Trophoblast cell (in vitro differentiated cells and primary cell): Measurements from ENCODE around the gene HIPK2.

ENCODE experiments used
- DNase-seq, 2 donors: peaks; one replicate each; pipeline ENCODE4 v3.0.0-alpha.2; 2016
- H2AFZ ChIP-seq: 2 replicates; pipeline ENCODE4 v1.6.1; 2013; ENCODE audit warnings: low read length, moderate library complexity, mild to moderate bottlenecking; ENCODE audit not compliant: insufficient read depth, poor library complexity
- H2AK5ac ChIP-seq: 2 replicates; pipeline ENCODE4 v1.6.1; 2013; ENCODE audit warnings: mild to moderate bottlenecking, low read length
- H2BK120ac ChIP-seq: 2 replicates; pipeline ENCODE4 v1.6.1; 2013; ENCODE audit warnings: low read length, mild to moderate bottlenecking, moderate library complexity; ENCODE audit not compliant: insufficient read depth, poor library complexity
- H2BK12ac ChIP-seq: 2 replicates; pipeline ENCODE4 v1.6.1; 2013; ENCODE audit warnings: mild to moderate bottlenecking, low read length, moderate library complexity
- H2BK5ac ChIP-seq: 2 replicates; pipeline ENCODE4 v1.6.1; 2013; ENCODE audit warnings: low read length, low read depth, moderate library complexity, mild to moderate bottlenecking; ENCODE audit not compliant: poor library complexity
- H3K14ac ChIP-seq: 2 replicates; pipeline ENCODE4 v1.6.1; 2013; ENCODE audit warnings: mild to moderate bottlenecking, low read length
- H3K18ac ChIP-seq: 2 replicates; pipeline ENCODE4 v1.6.1; 2013; ENCODE audit warnings: mild to moderate bottlenecking, low read length
- H3K23ac ChIP-seq: 2 replicates; pipeline ENCODE4 v1.6.1; 2013; ENCODE audit warnings: low read length
- H3K27ac ChIP-seq: 2 replicates; pipeline ENCODE4 v1.5.1; 2013; ENCODE audit warnings: low read depth, mild to moderate bottlenecking, inconsistent platforms, low read length, moderate library complexity
- H3K27me3 ChIP-seq: 2 replicates; pipeline ENCODE4 v1.6.1; 2013; ENCODE audit warnings: inconsistent platforms, mild to moderate bottlenecking, low read length, moderate library complexity; ENCODE audit not compliant: insufficient read depth
- H3K36me3 ChIP-seq, 2 experiments: 1 replicate in 1 of 2; 2 replicates in 1 of 2; pipeline ENCODE4 v1.6.1; 2013; ENCODE audit warnings: low read length in 2 of 2, mild to moderate bottlenecking in 2 of 2, moderate library complexity in 1 of 2; ENCODE audit not compliant: insufficient read depth in 2 of 2, control insufficient read depth in 1 of 2
- H3K4ac ChIP-seq: 2 replicates; pipeline ENCODE4 v1.6.1; 2013; ENCODE audit warnings: low read depth, mild to moderate bottlenecking, low read length, moderate library complexity
- H3K4me1 ChIP-seq, 2 experiments: 1 replicate in 1 of 2; 2 replicates in 1 of 2; pipeline ENCODE4 v1.6.1; 2013; ENCODE audit warnings: low read length in 2 of 2, mild to moderate bottlenecking in 2 of 2, moderate library complexity in 1 of 2; ENCODE audit not compliant: insufficient read depth in 2 of 2, control insufficient read depth in 1 of 2
- H3K4me2 ChIP-seq: 2 replicates; pipeline ENCODE4 v1.6.1; 2013; ENCODE audit warnings: inconsistent platforms, mild to moderate bottlenecking, low read length, moderate library complexity
- H3K4me3 ChIP-seq: 2 replicates; pipeline ENCODE4 v1.5.1; 2013; ENCODE audit warnings: mild to moderate bottlenecking, low read depth, low read length, inconsistent platforms
- H3K79me1 ChIP-seq: one replicate; pipeline ENCODE4 v1.6.1; 2013; ENCODE audit warnings: low read length
- H3K79me2 ChIP-seq: 2 replicates; pipeline ENCODE4 v1.6.1; 2013; ENCODE audit warnings: low read length, mild to moderate bottlenecking; ENCODE audit not compliant: control insufficient read depth, insufficient read depth, poor library complexity
- H3K9ac ChIP-seq: 2 replicates; pipeline ENCODE4 v1.6.1; 2013; ENCODE audit warnings: mild to moderate bottlenecking, low read length
- H3K9me3 ChIP-seq: 2 replicates; pipeline ENCODE4 v1.6.1; 2013; ENCODE audit warnings: low read depth, mild to moderate bottlenecking, control low read depth, inconsistent platforms, low read length; ENCODE audit not compliant: insufficient read depth
- H4K12ac ChIP-seq: 2 replicates; pipeline ENCODE4 v1.6.1; 2013; ENCODE audit warnings: low read depth, mild to moderate bottlenecking, low read length, moderate library complexity
- H4K8ac ChIP-seq: 2 replicates; pipeline ENCODE4 v1.6.1; 2013; ENCODE audit warnings: low read depth, mild to moderate bottlenecking, low read length, moderate library complexity
- H4K91ac ChIP-seq: one replicate; pipeline ENCODE4 v1.6.1; 2013; ENCODE audit warnings: low read depth, mild to moderate bottlenecking, low read length, moderate library complexity
- WGBS: extraction: QIAGEN DNeasy Blood & Tissue Kit; methylation state at CpG from one replicate; pipeline ENCODE4 v1.1.7; 2013; ENCODE audit warnings: missing lambda C conversion rate; ENCODE audit not compliant: insufficient read length, insufficient coverage; ENCODE audit errors: extremely low coverage; 5-methylcytosine and 5-hydroxymethylcytosine counted together

HIPK2 gene

DNA sequence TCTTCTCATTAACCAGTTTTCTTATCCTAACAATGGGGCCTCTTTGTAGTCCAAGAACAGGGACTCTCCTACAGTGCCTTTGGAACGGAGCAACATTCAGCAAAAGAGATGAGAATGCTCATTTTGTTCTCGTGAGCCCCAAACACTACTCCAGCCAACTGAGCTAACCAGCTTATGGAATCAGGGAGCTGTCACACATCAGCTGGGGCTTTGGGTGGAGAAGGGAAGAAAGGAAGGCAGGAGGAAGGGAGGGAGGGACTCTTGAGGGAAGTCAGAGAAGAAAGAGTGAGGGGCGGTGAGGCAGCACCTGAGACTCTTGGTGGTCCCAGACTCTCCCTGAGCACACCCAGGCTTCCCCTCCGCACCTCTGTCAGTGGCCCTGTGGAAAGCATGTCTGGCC lies 131.2 kb downstream of the HIPK2 start:
- Histone ChIP-seq H3K14ac (no peak overlapping the region), H3K27me3 (no peaks in the 10 kb centered on the region), H3K27ac (no peak overlapping the region), H3K4ac (no peak overlapping the region), H3K4me1 (no peaks in the 10 kb centered on the region), H4K91ac (no peak overlapping the region), H3K9me3 (no peaks in the 10 kb centered on the region), H3K4me3 (no peak overlapping the region), H3K79me1 (no peaks in the 10 kb centered on the region), H4K8ac (no peak overlapping the region), H2BK120ac (no peak overlapping the region), H2BK12ac (no peak overlapping the region), H2AFZ (no peak overlapping the region), H3K4me2 (no peak overlapping the region), H3K36me3 (no peaks in the 10 kb centered on the region), H3K23ac (no peak overlapping the region), H4K12ac (no peak overlapping the region), H3K79me2 (no peaks in the 10 kb centered on the region), H2BK5ac (no peak overlapping the region), H2AK5ac (no peak overlapping the region), H3K9ac (no peak overlapping the region), H3K18ac (no peak overlapping the region)
- WGBS, result no CpG with 5 or more reads among the region's 4 CpGs
- no peak for DNase-seq

- Histone ChIP-seq H2BK5ac (no peak overlapping the region), H3K79me1 (no peaks in the 10 kb centered on the region), H2AFZ (no peak overlapping the region), H3K27me3 (no peaks in the 10 kb centered on the region), H3K4me2 (no peak overlapping the region), H2BK12ac (no peak overlapping the region), H3K23ac (no peak overlapping the region), H2AK5ac (no peak overlapping the region), H2BK120ac (no peak overlapping the region), H4K12ac (no peak overlapping the region), H3K36me3 (no peaks in the 10 kb centered on the region), H3K4me1 (no peaks in the 10 kb centered on the region), H3K14ac (no peak overlapping the region), H4K8ac (no peak overlapping the region), H4K91ac (no peak overlapping the region), H3K9me3 (no peaks in the 10 kb centered on the region), H3K79me2 (no peaks in the 10 kb centered on the region), H3K4me3 (no peak overlapping the region), H3K18ac (no peak overlapping the region), H3K4ac (no peak overlapping the region), H3K9ac (no peak overlapping the region), H3K27ac (no peak overlapping the region)
- DNase-seq, result peak; percentile 66 to 90
- no CpG with 5 or more reads among the region's 19 CpGs for WGBS
Measured at GRCh38 chr7:139645572-139646523, 131.9 kb downstream of the HIPK2 start.

GRCh38 chr7:139643951-139644585 lies 133.7 kb downstream of the HIPK2 start:
- H2BK120ac ChIP-seq, result no peak overlapping the region
- no peaks in the 10 kb centered on the region for H3K4me1 ChIP-seq
- no CpG with 5 or more reads among the region's 6 CpGs for WGBS
- no peak overlapping the region for H4K12ac ChIP-seq
- H3K4me3 ChIP-seq, result no peak overlapping the region
- no peak overlapping the region for H4K91ac ChIP-seq
- H2AK5ac ChIP-seq, result no peak overlapping the region
- no peak overlapping the region for H3K23ac ChIP-seq
- H3K79me2 ChIP-seq, result no peaks in the 10 kb centered on the region
- H3K4ac ChIP-seq, result no peak overlapping the region
- no peaks in the 10 kb centered on the region for H3K79me1 ChIP-seq
- no peaks in the 10 kb centered on the region for H3K9me3 ChIP-seq
- no peak overlapping the region for H3K18ac ChIP-seq
- no peak overlapping the region for H2BK5ac ChIP-seq
- DNase-seq, result no peak
- no peak overlapping the region for H3K9ac ChIP-seq
- no peak overlapping the region for H3K14ac ChIP-seq
- no peak overlapping the region for H4K8ac ChIP-seq
- no peak overlapping the region for H3K27ac ChIP-seq
- H3K36me3 ChIP-seq, result no peaks in the 10 kb centered on the region
- H2AFZ ChIP-seq, result no peak overlapping the region
- no peak overlapping the region for H3K4me2 ChIP-seq
- no peak overlapping the region for H2BK12ac ChIP-seq
- H3K27me3 ChIP-seq, result no peaks in the 10 kb centered on the region

- no peak overlapping the region for H4K91ac ChIP-seq
- no peak overlapping the region for H3K4me2 ChIP-seq
- H3K9me3 ChIP-seq, result no peaks in the 10 kb centered on the region
- H3K79me2 ChIP-seq, result no peaks in the 10 kb centered on the region
- no peak overlapping the region for H2BK12ac ChIP-seq
- no peak overlapping the region for H2BK120ac ChIP-seq
- no peak overlapping the region for H3K9ac ChIP-seq
- H2AFZ ChIP-seq, result no peak overlapping the region
- H4K12ac ChIP-seq, result no peak overlapping the region
- H4K8ac ChIP-seq, result no peak overlapping the region
- no peak overlapping the region for H3K18ac ChIP-seq
- no peak overlapping the region for H3K14ac ChIP-seq
- no peak overlapping the region for H2AK5ac ChIP-seq
- H3K23ac ChIP-seq, result no peak overlapping the region
- no peaks in the 10 kb centered on the region for H3K4me1 ChIP-seq
- no peak for DNase-seq
- H3K27me3 ChIP-seq, result no peaks in the 10 kb centered on the region
- WGBS, result no CpG with 5 or more reads among the region's 4 CpGs
- H2BK5ac ChIP-seq, result no peak overlapping the region
- no peaks in the 10 kb centered on the region for H3K36me3 ChIP-seq
- H3K4me3 ChIP-seq, result no peak overlapping the region
- no peak overlapping the region for H3K4ac ChIP-seq
- H3K79me1 ChIP-seq, result no peaks in the 10 kb centered on the region
- no peak overlapping the region for H3K27ac ChIP-seq
Measured at GRCh38 chr7:139642283-139642682, 135.5 kb downstream of the HIPK2 start.
